Osteoblast (primary cell): ENCODE measurements around the gene TSSK3. TPM values are rescaled to one million over a fixed set of nuclear protein-coding genes. Genes with fewer than 3 reads are reported as not detected.

Source experiments
- DNase-seq: peaks from one replicate; pipeline ENCODE4 v3.0.0; 2011; ENCODE audit warnings: low spot score, mixed read lengths; ENCODE audit not compliant: insufficient read length; ENCODE audit errors: missing footprints
- H2AFZ ChIP-seq: 2 replicates; pipeline ENCODE4 v1.6.0; 2011; ENCODE audit warnings: mild to moderate bottlenecking, low read length
- H3K27ac ChIP-seq: 2 replicates; pipeline ENCODE4 v1.5.1; 2011; ENCODE audit warnings: mild to moderate bottlenecking, low read depth, low read length, moderate library complexity
- H3K27me3 ChIP-seq: 2 replicates; pipeline ENCODE4 v1.6.0; 2012; ENCODE audit warnings: mild to moderate bottlenecking, control low read depth, inconsistent platforms, low read length, moderate library complexity; ENCODE audit not compliant: insufficient read depth
- H3K36me3 ChIP-seq: 2 replicates; pipeline ENCODE4 v1.5.1; 2011; ENCODE audit warnings: mild to moderate bottlenecking, low read length, control low read depth, moderate library complexity; ENCODE audit not compliant: insufficient read depth
- H3K4me1 ChIP-seq: 2 replicates; pipeline ENCODE4 v1.5.1; 2011; ENCODE audit warnings: mild to moderate bottlenecking, low read length, control low read depth, moderate library complexity; ENCODE audit not compliant: insufficient read depth
- H3K4me2 ChIP-seq: 2 replicates; pipeline ENCODE4 v1.6.0; 2011; ENCODE audit warnings: mild to moderate bottlenecking, low read length; ENCODE audit not compliant: insufficient read depth
- H3K4me3 ChIP-seq: fragments of 200-600 bp; sonication (generic); 3 replicates; pipeline ENCODE4 v1.5.1; 2012; ENCODE audit warnings: mild to moderate bottlenecking, low read length, inconsistent platforms; ENCODE audit not compliant: insufficient read depth
- H3K79me2 ChIP-seq: 2 replicates; pipeline ENCODE4 v1.6.0; 2012; ENCODE audit warnings: mild to moderate bottlenecking, low read length, control low read depth, inconsistent platforms; ENCODE audit not compliant: insufficient read depth
- H3K9me3 ChIP-seq: 2 replicates; pipeline ENCODE4 v1.5.1; 2011; ENCODE audit warnings: low read depth, low read length, control low read depth
- H4K20me1 ChIP-seq: 2 replicates; pipeline ENCODE4 v1.6.0; 2012; ENCODE audit warnings: mild to moderate bottlenecking, low read length, control low read depth; ENCODE audit not compliant: insufficient read depth
- total RNA-seq: library from RNA; depleted of rRNA; stranded (reverse); fragments of >200 nt; gene quantifications from 2 replicates; pipeline ENCODE4 v1.2.3, GENCODE V29; 2012
- TF ChIP-seq, protein P1 (sequence below): IDR thresholded peaks from 2 replicates; pipeline ENCODE4 v1.5.1; 2011; ENCODE audit warnings: mild to moderate bottlenecking, low read depth, low read length, moderate library complexity; ENCODE audit errors: extremely low read depth

TSSK3 gene
- total RNA-seq, 1 donor = 1.8 TPM

DNA sequence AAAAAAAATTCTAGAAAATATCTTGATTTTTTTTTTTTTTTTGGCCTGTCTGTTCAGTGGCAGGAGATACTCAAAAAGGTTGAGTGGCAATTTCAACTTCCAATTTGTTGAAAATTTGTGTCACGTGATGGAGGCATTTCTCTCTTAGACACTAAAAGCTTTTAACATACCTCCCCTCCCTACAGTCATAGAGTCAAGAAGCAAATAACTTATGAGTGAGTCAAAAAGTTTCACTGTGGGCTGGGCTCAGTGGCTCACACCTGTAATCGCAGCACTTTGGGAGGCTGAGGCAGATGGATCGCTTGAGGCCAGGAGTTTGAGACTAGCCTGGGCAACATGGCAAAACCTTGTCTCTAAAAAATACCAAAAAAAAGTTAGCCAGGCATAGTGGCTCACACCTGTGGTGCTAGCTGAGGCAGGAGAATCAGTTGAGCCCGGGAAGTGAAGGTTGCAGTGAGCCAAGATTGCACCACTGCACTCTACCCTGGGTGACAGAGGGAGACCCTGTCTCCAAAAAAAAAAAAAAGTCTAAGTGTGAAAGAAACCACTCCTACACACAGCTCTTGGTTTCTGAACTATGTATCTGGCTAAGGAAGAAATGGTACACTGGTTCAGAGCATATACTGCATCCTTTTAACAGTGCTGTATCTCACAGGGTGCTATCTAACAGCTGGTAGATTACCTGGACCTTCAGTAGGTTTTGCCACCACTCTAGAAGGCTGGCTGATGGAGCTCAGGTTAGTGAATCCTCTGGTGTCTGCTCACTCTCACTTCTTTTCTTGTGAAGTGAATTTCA is 43.5 kb downstream of the TSSK3 start:
- DNase-seq = no peak
- Histone ChIP-seq H3K27me3 (peaks cover 3% of the 10 kb centered on the region), H4K20me1 (no peaks in the 10 kb centered on the region), H3K79me2 (no peaks in the 10 kb centered on the region), H3K4me3 (no peak overlapping the region), H3K4me2 (no peak overlapping the region), H3K27ac (no peak overlapping the region), H3K9me3 (no peaks in the 10 kb centered on the region), H3K4me1 (peaks cover 4% of the 10 kb centered on the region), H2AFZ (no peak overlapping the region), H3K36me3 (no peaks in the 10 kb centered on the region)
- TF ChIP-seq, protein P1, sequence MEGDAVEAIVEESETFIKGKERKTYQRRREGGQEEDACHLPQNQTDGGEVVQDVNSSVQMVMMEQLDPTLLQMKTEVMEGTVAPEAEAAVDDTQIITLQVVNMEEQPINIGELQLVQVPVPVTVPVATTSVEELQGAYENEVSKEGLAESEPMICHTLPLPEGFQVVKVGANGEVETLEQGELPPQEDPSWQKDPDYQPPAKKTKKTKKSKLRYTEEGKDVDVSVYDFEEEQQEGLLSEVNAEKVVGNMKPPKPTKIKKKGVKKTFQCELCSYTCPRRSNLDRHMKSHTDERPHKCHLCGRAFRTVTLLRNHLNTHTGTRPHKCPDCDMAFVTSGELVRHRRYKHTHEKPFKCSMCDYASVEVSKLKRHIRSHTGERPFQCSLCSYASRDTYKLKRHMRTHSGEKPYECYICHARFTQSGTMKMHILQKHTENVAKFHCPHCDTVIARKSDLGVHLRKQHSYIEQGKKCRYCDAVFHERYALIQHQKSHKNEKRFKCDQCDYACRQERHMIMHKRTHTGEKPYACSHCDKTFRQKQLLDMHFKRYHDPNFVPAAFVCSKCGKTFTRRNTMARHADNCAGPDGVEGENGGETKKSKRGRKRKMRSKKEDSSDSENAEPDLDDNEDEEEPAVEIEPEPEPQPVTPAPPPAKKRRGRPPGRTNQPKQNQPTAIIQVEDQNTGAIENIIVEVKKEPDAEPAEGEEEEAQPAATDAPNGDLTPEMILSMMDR = no peak

DNA sequence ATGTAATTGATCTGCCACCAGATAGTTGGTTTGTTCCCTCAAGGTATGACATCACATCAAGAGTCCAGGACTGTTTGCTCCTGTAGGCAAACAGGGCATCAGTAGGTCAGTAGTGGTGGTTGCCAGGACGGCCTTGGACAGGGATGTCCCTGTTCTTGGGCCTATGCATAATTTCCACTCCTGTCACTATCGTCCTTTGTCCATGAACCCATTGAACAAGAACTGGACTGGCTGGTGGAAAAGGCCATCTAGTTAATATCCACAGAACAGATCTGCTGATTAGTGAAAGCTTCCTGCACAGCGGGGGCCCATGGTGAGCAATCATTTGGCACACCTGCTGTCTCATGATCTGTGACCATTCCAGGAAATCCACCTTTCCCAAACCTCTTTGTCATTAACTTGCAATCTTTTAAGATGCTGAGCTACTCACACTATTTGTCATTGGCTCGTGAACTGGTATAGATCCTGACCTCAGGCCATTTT is 44.3 kb downstream of the TSSK3 start:
- H3K27ac ChIP-seq = no peak overlapping the region
- H3K4me3 ChIP-seq = no peak overlapping the region
- DNase-seq = no peak
- no peaks in the 10 kb centered on the region for H3K36me3 ChIP-seq
- no peak overlapping the region for H3K4me2 ChIP-seq
- H3K4me1 ChIP-seq = peaks cover 3% of the 10 kb centered on the region
- no peak overlapping the region for H2AFZ ChIP-seq
- H3K27me3 ChIP-seq = peaks cover 3% of the 10 kb centered on the region
- H3K79me2 ChIP-seq = no peaks in the 10 kb centered on the region
- H4K20me1 ChIP-seq = no peaks in the 10 kb centered on the region
- H3K9me3 ChIP-seq = no peaks in the 10 kb centered on the region
- TF ChIP-seq, protein P1 = no peak

DNA sequence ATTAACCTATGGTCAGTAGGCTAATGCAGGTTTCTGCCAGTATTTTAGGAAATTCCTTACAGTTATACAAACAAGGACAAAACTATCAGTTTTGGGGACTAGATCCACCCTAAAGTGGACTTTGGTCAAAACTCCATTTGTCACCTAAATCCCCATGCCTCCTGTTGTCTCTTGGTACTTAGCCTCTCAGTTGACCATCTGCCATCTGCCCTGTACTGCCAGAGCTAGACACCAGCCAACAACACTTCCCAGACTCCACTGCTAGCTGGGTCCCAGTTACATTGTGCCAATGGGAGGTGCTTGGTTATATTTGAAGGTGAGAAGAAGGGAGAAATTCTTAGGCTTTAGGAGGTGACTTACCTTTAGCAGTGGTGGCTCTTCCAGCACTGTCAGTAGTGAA is 48.9 kb downstream of the TSSK3 start:
- Histone ChIP-seq H3K4me3 (no peak overlapping the region), H3K79me2 (no peaks in the 10 kb centered on the region), H3K4me1 (peaks cover 3% of the 10 kb centered on the region), H3K4me2 (no peak overlapping the region), H3K27me3 (peaks cover 3% of the 10 kb centered on the region), H4K20me1 (no peaks in the 10 kb centered on the region), H3K27ac (no peak overlapping the region), H3K36me3 (no peaks in the 10 kb centered on the region), H3K9me3 (no peaks in the 10 kb centered on the region), H2AFZ (no peak overlapping the region)
- DNase-seq = no peak
- TF ChIP-seq, protein P1 = no peak

DNA sequence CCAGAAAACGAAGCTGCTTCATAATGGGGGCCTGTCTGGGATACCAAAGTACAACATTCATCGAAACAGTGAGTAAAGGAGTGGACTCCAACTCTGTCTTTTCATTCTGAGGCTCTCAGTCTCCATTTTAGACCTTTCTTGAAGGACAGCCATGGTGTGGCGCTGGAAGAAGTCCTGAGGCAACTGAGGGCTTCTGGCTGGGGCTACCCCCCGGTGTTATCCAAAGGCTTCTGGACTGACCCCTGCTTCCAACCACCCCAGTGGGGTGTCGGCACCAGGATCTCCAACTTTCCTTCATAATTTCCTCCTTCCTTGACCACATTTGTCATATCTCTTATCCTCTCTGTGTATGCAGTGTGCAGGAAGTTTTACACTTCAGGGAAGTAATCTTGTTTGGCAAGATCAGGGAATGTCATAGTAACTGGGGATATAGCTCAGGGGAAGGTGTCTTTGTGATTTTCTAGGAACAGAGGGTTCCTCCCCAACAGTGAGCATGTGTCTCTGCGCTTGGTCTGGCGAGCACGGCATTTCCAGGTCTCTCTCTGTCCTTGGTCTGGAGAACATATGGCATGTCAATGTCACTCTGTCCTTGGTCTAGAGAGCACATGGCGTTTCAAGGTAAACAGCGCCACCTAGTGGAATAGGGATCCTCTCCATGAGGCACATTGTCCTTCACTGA is 51.3 kb downstream of the TSSK3 start:
- TF ChIP-seq, protein P1 = peak; percentile 82
- H3K79me2 ChIP-seq = no peaks in the 10 kb centered on the region
- H3K27me3 ChIP-seq = peaks cover 3% of the 10 kb centered on the region
- H3K36me3 ChIP-seq = no peaks in the 10 kb centered on the region
- peaks cover 3% of the 10 kb centered on the region for H3K4me1 ChIP-seq
- H2AFZ ChIP-seq = no peak overlapping the region
- peak; percentile 75 for DNase-seq
- peaks cover 1% of the 10 kb centered on the region for H3K9me3 ChIP-seq
- H4K20me1 ChIP-seq = no peaks in the 10 kb centered on the region
- H3K4me2 ChIP-seq = no peak overlapping the region
- no peak overlapping the region for H3K27ac ChIP-seq
- no peak overlapping the region for H3K4me3 ChIP-seq
